OCI-LY1 (cell line): ENCODE data around the gene ZNF556.

Experiments
- H2AFZ ChIP-seq: fragments of 200-600 bp; sonication (generic), shearing (Covaris generic); 2 replicates; pipeline ENCODE4 v1.6.0; 2014; ENCODE audit warnings: antibody characterized with exemption, mild to moderate bottlenecking, low read length
- H3F3A ChIP-seq: fragments of 200-600 bp; sonication (generic), shearing (Covaris generic); 2 replicates; pipeline ENCODE4 v1.6.0; 2014; ENCODE audit warnings: mild to moderate bottlenecking, antibody characterized with exemption, low read length, moderate library complexity; ENCODE audit not compliant: insufficient read depth
- H3K27ac ChIP-seq: fragments of 200-600 bp; sonication (generic); 2 replicates; pipeline ENCODE4 v1.5.1; 2014; ENCODE audit warnings: low read length, mixed run types, mild to moderate bottlenecking, low read depth; ENCODE audit not compliant: poor library complexity, severe bottlenecking
- H3K27me3 ChIP-seq: fragments of 200-600 bp; sonication (generic); 2 replicates; pipeline ENCODE4 v1.6.0; 2014; ENCODE audit warnings: antibody characterized with exemption, mild to moderate bottlenecking, low read length, moderate library complexity; ENCODE audit not compliant: insufficient read depth
- H3K36me3 ChIP-seq: fragments of 200-600 bp; sonication (generic); 2 replicates; pipeline ENCODE4 v1.6.1; 2014; ENCODE audit warnings: mild to moderate bottlenecking, antibody characterized with exemption, low read length, moderate library complexity, mixed read lengths; ENCODE audit not compliant: insufficient read depth
- H3K4me1 ChIP-seq: fragments of 200-600 bp; sonication (generic); 2 replicates; pipeline ENCODE4 v1.5.1; 2014; ENCODE audit warnings: mild to moderate bottlenecking, low read length, moderate library complexity; ENCODE audit not compliant: insufficient read depth, severe bottlenecking
- H3K4me2 ChIP-seq: fragments of 200-600 bp; sonication (generic), shearing (Covaris generic); 2 replicates; pipeline ENCODE4 v1.6.1; 2014; ENCODE audit warnings: low read length
- H3K4me3 ChIP-seq: fragments of 200-600 bp; sonication (generic); 2 replicates; pipeline ENCODE4 v1.5.1; 2014; ENCODE audit warnings: low read length, low read depth, mild to moderate bottlenecking, mixed read lengths; ENCODE audit not compliant: poor library complexity, severe bottlenecking
- H3K79me2 ChIP-seq: fragments of 200-600 bp; shearing (Covaris generic); 2 replicates; pipeline ENCODE4 v1.6.1; 2016; ENCODE audit warnings: mixed run types, low read length, mixed read lengths; ENCODE audit not compliant: insufficient read depth
- H3K9ac ChIP-seq: fragments of 200-600 bp; sonication (generic), shearing (Covaris generic); 2 replicates; pipeline ENCODE4 v1.6.1; 2014; ENCODE audit warnings: mild to moderate bottlenecking, low read length, mixed read lengths
- H3K9me2 ChIP-seq: fragments of 200-600 bp; sonication (generic), shearing (Covaris generic); 2 replicates; pipeline ENCODE4 v1.6.1; 2014; ENCODE audit warnings: low read depth, mild to moderate bottlenecking, low read length, mixed read lengths
- H3K9me3 ChIP-seq: fragments of 200-600 bp; shearing (Covaris generic); 2 replicates; pipeline ENCODE4 v1.6.1; 2014; ENCODE audit warnings: low read length, mixed read lengths
- H4K20me1 ChIP-seq: fragments of 200-600 bp; sonication (generic), shearing (Covaris generic); 2 replicates; pipeline ENCODE4 v1.6.0; 2016; ENCODE audit warnings: mild to moderate bottlenecking, low read length; ENCODE audit not compliant: insufficient read depth
- EZH2 ChIP-seq: fragments of 200-600 bp; sonication (generic), shearing (Covaris generic); IDR thresholded peaks from 2 replicates; pipeline ENCODE4 v1.8.0; 2017; ENCODE audit warnings: borderline replicate concordance, mixed run types, mild to moderate bottlenecking, antibody characterized with exemption, low read length, moderate library complexity, mixed read lengths
- TF ChIP-seq, protein P1 (sequence below): fragments of 200-600 bp; sonication (generic), shearing (Covaris generic); IDR thresholded peaks from 2 replicates; pipeline ENCODE4 v1.5.1; 2017; ENCODE audit warnings: mild to moderate bottlenecking, antibody characterized with exemption, low read length, moderate library complexity, mixed read lengths

The ZNF556 gene

GRCh38 chr19:2837430-2837829 lies 29.7 kb upstream of the ZNF556 start:
- no peaks in the 10 kb centered on the region for H3K36me3 ChIP-seq
- H3K79me2 ChIP-seq = no peaks in the 10 kb centered on the region
- no peak overlapping the region for H3K4me3 ChIP-seq
- H3K9me3 ChIP-seq = peaks cover 31% of the 10 kb centered on the region
- no peak overlapping the region for H3K27ac ChIP-seq
- no peak overlapping the region for H3K4me2 ChIP-seq
- H3K27me3 ChIP-seq = no peaks in the 10 kb centered on the region
- TF ChIP-seq, protein P1, sequence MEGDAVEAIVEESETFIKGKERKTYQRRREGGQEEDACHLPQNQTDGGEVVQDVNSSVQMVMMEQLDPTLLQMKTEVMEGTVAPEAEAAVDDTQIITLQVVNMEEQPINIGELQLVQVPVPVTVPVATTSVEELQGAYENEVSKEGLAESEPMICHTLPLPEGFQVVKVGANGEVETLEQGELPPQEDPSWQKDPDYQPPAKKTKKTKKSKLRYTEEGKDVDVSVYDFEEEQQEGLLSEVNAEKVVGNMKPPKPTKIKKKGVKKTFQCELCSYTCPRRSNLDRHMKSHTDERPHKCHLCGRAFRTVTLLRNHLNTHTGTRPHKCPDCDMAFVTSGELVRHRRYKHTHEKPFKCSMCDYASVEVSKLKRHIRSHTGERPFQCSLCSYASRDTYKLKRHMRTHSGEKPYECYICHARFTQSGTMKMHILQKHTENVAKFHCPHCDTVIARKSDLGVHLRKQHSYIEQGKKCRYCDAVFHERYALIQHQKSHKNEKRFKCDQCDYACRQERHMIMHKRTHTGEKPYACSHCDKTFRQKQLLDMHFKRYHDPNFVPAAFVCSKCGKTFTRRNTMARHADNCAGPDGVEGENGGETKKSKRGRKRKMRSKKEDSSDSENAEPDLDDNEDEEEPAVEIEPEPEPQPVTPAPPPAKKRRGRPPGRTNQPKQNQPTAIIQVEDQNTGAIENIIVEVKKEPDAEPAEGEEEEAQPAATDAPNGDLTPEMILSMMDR = no peak
- no peak for TF ChIP-seq EZH2
- H2AFZ ChIP-seq = no peak overlapping the region
- H3F3A ChIP-seq = no peaks in the 10 kb centered on the region
- no peaks in the 10 kb centered on the region for H4K20me1 ChIP-seq
- H3K9me2 ChIP-seq = no peaks in the 10 kb centered on the region
- no peak overlapping the region for H3K9ac ChIP-seq
- H3K4me1 ChIP-seq = peaks cover 6% of the 10 kb centered on the region

GRCh38 chr19:2840794-2841791 lies 26.0 kb upstream of the ZNF556 start, which contains the start of gene ZNF555:
ZNF555 (plus strand) TSS chr19:2841475; CDS start chr19:2841573, 98 bp downstream.
- Histone ChIP-seq H3F3A (no peaks in the 10 kb centered on the region), H3K27me3 (no peaks in the 10 kb centered on the region; the same call in 1 of the 2 replicates), H3K79me2 (no peaks in the 10 kb centered on the region), H3K9ac (peak within 1 kb of the TSS; percentile 62), H3K27ac (no peak within 1 kb of the TSS), H3K9me2 (no peaks in the 10 kb centered on the region), H3K9me3 (peaks cover 10% of the 10 kb centered on the region; the same call in 1 of the 2 replicates), H2AFZ (peak within 1 kb of the TSS; percentile 4; the same call in 1 of the 2 replicates), H3K4me2 (peak within 1 kb of the TSS; percentile 71), H4K20me1 (no peaks in the 10 kb centered on the region), H3K4me1 (peaks cover 6% of the 10 kb centered on the region), H3K36me3 (no peaks in the 10 kb centered on the region; the same call in 1 of the 2 replicates), H3K4me3 (peak within 1 kb of the TSS; percentile 67)
- no peak for TF ChIP-seq EZH2
- TF ChIP-seq, protein P1 = peak; percentile 40; the same call in 1 of the 2 replicates

DNA sequence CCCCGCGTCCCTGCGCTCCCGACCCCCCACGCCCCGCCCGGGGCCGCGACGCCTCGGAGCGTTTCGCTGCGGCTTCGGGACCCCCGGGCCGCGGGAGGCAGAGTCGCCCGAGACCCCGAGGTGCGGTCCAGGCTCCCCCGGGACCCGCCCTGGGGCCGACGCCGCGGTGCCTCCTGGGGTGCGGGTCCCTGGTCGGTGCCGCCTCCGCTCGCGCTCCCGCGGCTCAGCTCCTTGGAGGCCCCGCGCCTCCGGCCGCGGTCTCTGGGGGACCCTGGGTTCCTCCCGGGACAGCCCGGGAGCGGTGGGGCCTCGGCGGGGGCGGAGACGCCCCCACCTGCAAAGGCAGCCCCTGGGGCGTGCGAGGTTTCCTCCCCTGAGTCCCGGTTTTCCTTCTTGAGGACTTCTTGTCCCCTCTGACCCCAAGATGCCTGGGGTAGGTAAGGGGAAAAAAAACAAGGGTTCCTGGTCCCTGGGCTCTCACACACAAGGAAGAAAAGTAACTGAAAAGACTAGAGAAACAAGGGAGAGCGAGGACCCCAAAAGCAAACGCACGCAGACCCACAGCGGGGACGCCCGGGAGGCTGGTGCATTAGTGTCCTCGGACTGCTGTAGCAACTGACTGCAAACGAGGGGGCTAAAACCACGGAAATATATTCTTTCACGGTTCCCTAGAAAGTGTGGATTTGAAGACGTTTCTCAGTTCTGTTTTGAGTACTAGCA lies 25.1 kb upstream of the ZNF556 start:
- Histone ChIP-seq H3K79me2 (no peaks in the 10 kb centered on the region), H3K9me2 (no peaks in the 10 kb centered on the region), H3K4me2 (peak overlapping the region; percentile 67), H4K20me1 (no peaks in the 10 kb centered on the region), H2AFZ (no peak overlapping the region), H3K9ac (peak overlapping the region; percentile 58; the same call in 1 of the 2 replicates), H3K27ac (no peak overlapping the region), H3K4me3 (peak overlapping the region; percentile 67), H3K27me3 (no peaks in the 10 kb centered on the region; the same call in 1 of the 2 replicates), H3K4me1 (peaks cover 6% of the 10 kb centered on the region), H3K36me3 (no peaks in the 10 kb centered on the region; the same call in 1 of the 2 replicates), H3F3A (no peaks in the 10 kb centered on the region), H3K9me3 (0 out of 2 replicates have a peak, but pooled peaks cover 3% of the 10 kb centered on the region)
- no peak for TF ChIP-seq EZH2
- TF ChIP-seq, protein P1 = no peak
